GM18867 (cell line): Measurements from ENCODE around the gene TNFRSF14.

Source experiments
- ATAC-seq: cut with Tn5 transposase; IDR thresholded peaks from one replicate; pipeline ENCODE4 v1.9.1; 2021; ENCODE audit warnings: mild to moderate bottlenecking, moderate library complexity; ENCODE audit not compliant: unreplicated experiment

TNFRSF14 gene

GRCh38 chr1:2611621-2612437 is 55.7 kb downstream of the TNFRSF14 start:
- no peak for ATAC-seq

- ATAC-seq: no peak
Observed at GRCh38 chr1:2612591-2613365, 56.6 kb downstream of the TNFRSF14 start.
